Cardiac atrium fibroblast (primary cell): ENCODE data around the gene LAMB1. TPM values are rescaled to one million over a fixed set of nuclear protein-coding genes. Genes with fewer than 3 reads are reported as not detected.

Experiments used
- total RNA-seq: library from RNA; depleted of rRNA; stranded (reverse); fragments of >200 nt; gene quantifications from 2 replicates; pipeline ENCODE4 v1.2.3, GENCODE V29; 2015

The LAMB1 gene
- 453 and 515 TPM in 2 replicates for total RNA-seq

DNA sequence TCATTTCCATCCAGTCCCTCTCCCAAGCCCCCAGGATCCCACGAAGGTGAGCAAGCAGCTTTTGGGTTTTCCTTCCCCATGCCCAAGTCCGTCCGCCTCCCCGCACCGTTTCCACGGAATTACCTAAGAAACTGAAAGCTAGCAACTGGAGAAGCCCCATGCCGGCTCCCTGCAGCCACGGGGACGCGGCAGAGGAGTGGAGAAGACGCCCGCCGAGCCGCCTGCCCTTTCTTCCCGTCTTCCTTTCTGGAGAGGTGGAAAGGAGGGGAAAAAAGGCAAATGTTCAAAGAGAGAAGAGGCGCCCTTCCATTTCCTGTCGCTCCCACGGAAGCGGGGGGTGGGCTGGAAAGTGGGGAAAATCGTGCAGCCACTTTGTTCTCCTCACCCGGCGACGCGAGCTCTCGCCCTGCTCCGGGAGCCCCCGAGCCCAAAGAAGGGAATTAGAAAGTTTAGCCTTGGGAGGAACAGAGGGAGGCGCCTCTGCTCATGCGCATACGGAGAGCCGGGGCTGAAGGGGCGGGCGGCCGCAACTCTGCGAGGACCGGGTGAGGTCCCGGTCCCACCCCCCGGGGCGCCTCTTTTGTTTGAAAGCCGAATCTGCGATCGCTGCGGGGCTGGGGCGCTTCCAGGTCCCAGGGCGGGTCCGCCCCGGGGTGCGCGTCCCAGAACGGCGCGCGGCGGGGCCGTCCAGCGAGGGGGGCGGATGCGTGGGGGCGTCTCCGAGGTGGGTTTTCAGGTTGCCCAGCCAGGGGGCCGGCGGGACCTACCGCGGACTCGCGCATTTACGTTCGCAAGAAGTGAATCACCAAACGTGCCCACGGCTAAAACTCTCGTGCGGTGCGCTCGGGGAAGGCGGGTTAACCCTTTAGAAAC, at the start of gene LAMB1:
Gene LAMB1, minus strand, starts transcription at position 436 of the 873 bp plus-strand sequence. Its CDS starts 276 bp downstream, at position 160.

DNA sequence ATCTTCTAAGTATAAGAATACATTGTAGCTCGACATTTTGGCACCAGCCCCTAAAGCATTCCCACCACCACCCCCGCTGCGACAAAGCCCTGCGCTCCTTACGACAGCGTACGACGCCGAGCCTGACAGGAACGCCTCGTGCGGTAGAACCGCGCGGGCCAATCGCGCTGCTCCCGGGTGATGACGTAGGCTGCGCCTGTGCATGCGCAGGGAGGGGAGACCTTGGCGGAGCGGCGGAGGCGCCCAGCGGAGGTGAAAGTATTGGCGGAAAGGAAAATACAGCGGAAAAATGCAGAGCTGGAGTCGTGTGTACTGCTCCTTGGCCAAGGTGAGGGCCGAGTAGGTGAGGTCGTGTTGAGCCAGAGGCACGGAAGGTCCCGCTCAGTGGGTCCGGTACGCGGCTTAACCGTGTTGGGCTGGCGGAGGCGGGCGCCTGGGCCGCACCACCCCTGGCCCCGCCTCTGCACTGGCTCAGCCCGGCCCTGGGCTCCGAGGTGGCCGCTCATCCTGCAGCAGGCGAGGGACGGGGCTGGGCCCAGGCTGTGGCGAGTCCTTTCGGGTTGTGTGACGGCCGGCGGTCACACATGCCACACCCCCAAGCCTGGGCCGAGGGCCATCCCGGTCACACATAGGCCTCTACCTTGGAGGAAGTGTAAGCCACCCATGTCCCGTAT, 111.9 kb downstream of the LAMB1 start, which contains the start of gene DLD:
Gene DLD, plus strand, starts transcription at position 222 of the 674 bp plus-strand sequence. Its CDS starts 68 bp downstream, at position 290.

Other genes starting within 250 kb of the LAMB1 start
- gene SLC26A3, start 199.9 kb downstream of the LAMB1 start, total RNA-seq: not detected in 2 replicates
- 24.8 and 61.4 TPM in 2 replicates for gene DLD, start 112.0 kb downstream of the LAMB1 start, total RNA-seq
- gene LAMB4, start 127.2 kb upstream of the LAMB1 start, total RNA-seq: 0.16 and 0.36 TPM in 2 replicates